Natural killer cell treated with Interleukin-12 subunit alpha and Interleukin-12 subunit beta and Interleukin-15 and Interleukin-18, amount 100 ng/mL, for 72 hours (primary cell): ENCODE measurements around the gene IP6K1. TPM values are rescaled to one million over a fixed set of nuclear protein-coding genes. Genes with fewer than 3 reads are reported as not detected.

Source experiments
- ATAC-seq, 2 donors: fragments of 150-1000 bp; cut with Tn5 transposase in 1 of 2; sonication (Bioruptor Pico), chemical (Tn5 transposase) in 1 of 2; 2 replicates each; pipeline ENCODE4 v1.10.0; 2021
- DNase-seq: peaks from one replicate; pipeline ENCODE4 v3.0.0; 2022; ENCODE audit warnings: low spot score
- H3K27ac Mint-ChIP-seq, 2 donors: 1 replicate in 1 of 2; 2 replicates in 1 of 2; pipeline ENCODE4 v1.8.0; 2022; ENCODE audit warnings: mixed read lengths in 2 of 2, mild to moderate bottlenecking in 1 of 2, moderate library complexity in 1 of 2
- H3K27me3 Mint-ChIP-seq, 2 donors: 1 replicate in 1 of 2; 2 replicates in 1 of 2; pipeline ENCODE4 v1.8.0; 2022; ENCODE audit warnings: mixed read lengths in 2 of 2
- H3K36me3 Mint-ChIP-seq: one replicate; pipeline ENCODE4 v1.8.0; 2022; ENCODE audit warnings: mixed read lengths
- H3K4me1 Mint-ChIP-seq, 2 donors: 1 replicate in 1 of 2; 2 replicates in 1 of 2; pipeline ENCODE4 v1.8.0; 2022; ENCODE audit warnings: low read depth in 2 of 2, mixed read lengths in 2 of 2, mild to moderate bottlenecking in 1 of 2
- H3K4me3 Mint-ChIP-seq: one replicate; pipeline ENCODE4 v1.8.0; 2022; ENCODE audit warnings: mixed read lengths
- H3K9me3 Mint-ChIP-seq: 2 replicates; pipeline ENCODE4 v1.8.0; 2022; ENCODE audit warnings: mixed read lengths
- total RNA-seq, 2 donors: library from RNA; stranded (reverse); gene quantifications; one replicate each; pipeline ENCODE4 v1.2.3, GENCODE V29; 2022

IP6K1 gene
- total RNA-seq, 2 donors from 2014 or later: 53.4 to 56.7 TPM

GRCh38 chr3:49803465-49804140 is 17.3 kb upstream of the IP6K1 start:
- Mint-ChIP-seq H3K4me1 (peaks cover 25 to 33% of the 10 kb centered on the region in 2 donors), H3K27me3 (peaks cover 11 to 16% of the 10 kb centered on the region in 2 donors), H3K4me3 (peak overlapping the region; percentile 82), H3K36me3 (no peaks in the 10 kb centered on the region), H3K9me3 (no peaks in the 10 kb centered on the region), H3K27ac (no peak overlapping the region)
- no peak for DNase-seq
- peak; percentile 0 to 27 for ATAC-seq

- peak within 1 kb of the TSS; percentile 34 to 81 for H3K27ac Mint-ChIP-seq
- peaks cover 11 to 16% of the 10 kb centered on the region in 2 donors for H3K27me3 Mint-ChIP-seq
- no peaks in the 10 kb centered on the region for H3K36me3 Mint-ChIP-seq
- DNase-seq (peak; percentile 91), ATAC-seq (peak; percentile 90 to 94)
- H3K4me1 Mint-ChIP-seq: peaks cover 25 to 26% of the 10 kb centered on the region in 2 donors
- peak within 1 kb of the TSS; percentile 82 for H3K4me3 Mint-ChIP-seq
- H3K9me3 Mint-ChIP-seq: no peaks in the 10 kb centered on the region
Observed at GRCh38 chr3:49802719-49803464, 16.6 kb upstream of the IP6K1 start, which contains the start of gene INKA1. Gene INKA1, plus strand, starts transcription at chr3:49803261. Its CDS starts 132 bp downstream, at chr3:49803393.

GRCh38 chr3:49801160-49801559 is 14.8 kb upstream of the IP6K1 start:
- no peaks in the 10 kb centered on the region for H3K9me3 Mint-ChIP-seq
- no peaks in the 10 kb centered on the region for H3K36me3 Mint-ChIP-seq
- H3K27me3 Mint-ChIP-seq: peaks cover 11 to 16% of the 10 kb centered on the region in 2 donors
- peaks cover 25 to 26% of the 10 kb centered on the region in 2 donors for H3K4me1 Mint-ChIP-seq
- DNase-seq (no peak), ATAC-seq (no peak)
- H3K27ac Mint-ChIP-seq: peak overlapping the region in 1 of 2 donors; percentile 14
- H3K4me3 Mint-ChIP-seq: peak overlapping the region; percentile 82

DNA sequence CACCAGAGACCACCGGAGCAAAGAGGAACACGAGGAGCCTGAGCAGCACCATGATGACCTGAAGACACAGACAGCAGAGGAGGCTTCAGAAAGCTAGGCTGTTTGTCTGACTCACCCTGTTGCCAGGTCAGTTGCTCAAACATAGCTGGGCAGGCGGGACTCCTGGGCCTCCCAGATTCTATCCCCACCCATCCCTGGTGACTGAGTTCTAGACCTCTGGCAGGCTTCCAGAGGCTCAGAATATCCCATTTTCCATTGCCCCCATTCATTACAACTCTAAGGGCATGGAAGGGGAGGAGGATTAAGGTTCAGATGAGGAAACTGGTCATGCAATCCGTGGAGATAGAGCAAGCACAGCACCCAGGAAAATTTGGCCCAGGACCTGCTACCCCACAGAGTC is 13.4 kb upstream of the IP6K1 start, which contains the start of gene CDHR4:
CDHR4 (minus strand) TSS at position 113 of the 400 bp plus-strand sequence; CDS start at position 52, 61 bp downstream.
- H3K27me3 Mint-ChIP-seq: peaks cover 11 to 16% of the 10 kb centered on the region in 2 donors
- DNase-seq (no peak), ATAC-seq (no peak)
- no peaks in the 10 kb centered on the region for H3K36me3 Mint-ChIP-seq
- no peak within 1 kb of the TSS for H3K27ac Mint-ChIP-seq
- H3K4me1 Mint-ChIP-seq: peaks cover 18 to 21% of the 10 kb centered on the region in 2 donors
- no peak within 1 kb of the TSS for H3K4me3 Mint-ChIP-seq
- no peaks in the 10 kb centered on the region for H3K9me3 Mint-ChIP-seq

DNA sequence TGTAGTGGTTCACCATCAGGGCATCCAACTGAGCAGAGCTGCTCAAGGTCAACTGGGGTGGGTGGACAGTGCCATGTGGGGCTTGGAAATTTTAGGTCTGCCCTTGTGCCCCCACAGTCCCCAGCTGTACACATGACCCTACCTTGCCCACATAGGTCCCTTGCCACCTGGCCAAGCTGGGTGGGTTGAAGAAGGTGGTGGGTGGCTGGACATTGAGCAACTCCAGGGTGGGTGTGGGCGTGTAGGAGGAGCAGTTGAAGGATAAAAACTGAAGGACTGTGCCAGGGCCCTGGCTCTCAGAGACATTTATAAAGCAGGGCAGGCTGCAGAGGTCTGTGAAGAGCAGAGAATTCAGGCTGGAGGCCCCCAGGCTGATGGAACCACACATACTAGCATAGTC is 12.8 kb upstream of the IP6K1 start:
- DNase-seq (no peak), ATAC-seq (no peak)
- Mint-ChIP-seq H3K36me3 (no peaks in the 10 kb centered on the region), H3K27me3 (peaks cover 11 to 16% of the 10 kb centered on the region in 2 donors), H3K9me3 (no peaks in the 10 kb centered on the region), H3K4me3 (no peak overlapping the region), H3K27ac (no peak overlapping the region), H3K4me1 (peaks cover 17 to 19% of the 10 kb centered on the region in 2 donors)

- peaks cover 0 to under 1% of the 10 kb centered on the region in 2 donors for H3K27me3 Mint-ChIP-seq
- no peak overlapping the region for H3K4me3 Mint-ChIP-seq
- no peak overlapping the region for H3K27ac Mint-ChIP-seq
- H3K36me3 Mint-ChIP-seq: no peaks in the 10 kb centered on the region
- peaks cover under 1 to 2% of the 10 kb centered on the region in 2 donors for H3K4me1 Mint-ChIP-seq
- DNase-seq: no peak
- ATAC-seq: no peak
- H3K9me3 Mint-ChIP-seq: no peaks in the 10 kb centered on the region
Observed at GRCh38 chr3:49794926-49795905, 8.9 kb upstream of the IP6K1 start.

DNA sequence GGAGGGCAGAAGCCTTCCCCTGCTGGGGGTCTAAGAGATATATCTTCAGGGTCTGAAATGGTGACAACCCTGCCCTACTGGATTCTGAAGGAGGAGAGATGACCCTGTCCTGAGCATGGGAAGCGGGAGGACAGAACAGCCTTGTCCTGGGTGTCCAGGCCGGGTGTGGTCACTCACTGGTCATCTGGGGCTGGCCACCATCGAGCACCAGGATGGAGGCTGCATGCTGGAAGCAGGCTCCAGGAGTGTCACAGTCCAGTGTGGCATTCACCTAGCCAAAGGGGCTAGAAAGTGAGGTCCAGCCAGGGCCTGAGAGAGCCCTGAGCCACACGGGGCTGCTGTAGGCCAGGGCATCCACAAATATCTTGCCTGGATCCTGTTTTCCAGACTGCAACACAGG is 8.1 kb upstream of the IP6K1 start:
- no peak for DNase-seq
- Mint-ChIP-seq H3K4me3 (no peak overlapping the region), H3K9me3 (no peaks in the 10 kb centered on the region), H3K4me1 (peaks cover 3 to 5% of the 10 kb centered on the region in 2 donors), H3K27ac (no peak overlapping the region), H3K27me3 (peaks cover 0 to 3% of the 10 kb centered on the region in 2 donors), H3K36me3 (no peaks in the 10 kb centered on the region)
- ATAC-seq: no peak

- Mint-ChIP-seq H3K4me1 (peaks cover 3 to 5% of the 10 kb centered on the region in 2 donors), H3K36me3 (no peaks in the 10 kb centered on the region), H3K9me3 (no peaks in the 10 kb centered on the region), H3K27me3 (peaks cover 0 to 3% of the 10 kb centered on the region in 2 donors), H3K27ac (no peak overlapping the region), H3K4me3 (no peak overlapping the region)
- ATAC-seq: no peak
- DNase-seq: no peak
Observed at GRCh38 chr3:49793486-49794085, 7.2 kb upstream of the IP6K1 start.

GRCh38 chr3:49792371-49793150 is 6.2 kb upstream of the IP6K1 start:
- Mint-ChIP-seq H3K36me3 (no peaks in the 10 kb centered on the region), H3K4me3 (no peak overlapping the region), H3K27ac (no peak overlapping the region), H3K4me1 (peaks cover 3 to 5% of the 10 kb centered on the region in 2 donors), H3K9me3 (no peaks in the 10 kb centered on the region), H3K27me3 (peaks cover 5 to 7% of the 10 kb centered on the region in 2 donors)
- ATAC-seq: peak in 1 of 2 donors; percentile 15
- no peak for DNase-seq

DNA sequence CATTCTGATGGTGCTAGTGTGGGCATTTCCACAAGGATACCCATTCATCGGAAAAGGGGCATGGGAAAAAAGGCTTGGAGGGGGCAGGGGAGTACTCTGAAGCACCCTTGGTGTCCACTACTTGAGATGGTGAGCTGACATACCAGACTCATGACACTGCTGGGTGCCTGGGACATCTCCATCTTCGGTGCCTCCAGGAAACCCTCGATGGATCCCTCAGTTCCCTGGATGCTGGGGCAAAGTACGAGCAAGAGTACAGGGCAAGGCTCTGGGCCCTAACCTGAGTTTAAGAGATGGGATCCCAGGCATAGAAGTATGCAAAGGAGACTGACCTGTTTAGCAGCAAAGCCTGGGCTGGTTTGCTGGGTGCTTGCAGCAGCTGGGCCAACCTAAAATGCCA is 5.2 kb upstream of the IP6K1 start:
- no peak overlapping the region for H3K27ac Mint-ChIP-seq
- H3K9me3 Mint-ChIP-seq: no peaks in the 10 kb centered on the region
- H3K4me1 Mint-ChIP-seq: peaks cover 9 to 15% of the 10 kb centered on the region in 2 donors
- no peaks in the 10 kb centered on the region for H3K36me3 Mint-ChIP-seq
- H3K27me3 Mint-ChIP-seq: peaks cover 5 to 7% of the 10 kb centered on the region in 2 donors
- DNase-seq (no peak), ATAC-seq (no peak)
- H3K4me3 Mint-ChIP-seq: no peak overlapping the region

DNA sequence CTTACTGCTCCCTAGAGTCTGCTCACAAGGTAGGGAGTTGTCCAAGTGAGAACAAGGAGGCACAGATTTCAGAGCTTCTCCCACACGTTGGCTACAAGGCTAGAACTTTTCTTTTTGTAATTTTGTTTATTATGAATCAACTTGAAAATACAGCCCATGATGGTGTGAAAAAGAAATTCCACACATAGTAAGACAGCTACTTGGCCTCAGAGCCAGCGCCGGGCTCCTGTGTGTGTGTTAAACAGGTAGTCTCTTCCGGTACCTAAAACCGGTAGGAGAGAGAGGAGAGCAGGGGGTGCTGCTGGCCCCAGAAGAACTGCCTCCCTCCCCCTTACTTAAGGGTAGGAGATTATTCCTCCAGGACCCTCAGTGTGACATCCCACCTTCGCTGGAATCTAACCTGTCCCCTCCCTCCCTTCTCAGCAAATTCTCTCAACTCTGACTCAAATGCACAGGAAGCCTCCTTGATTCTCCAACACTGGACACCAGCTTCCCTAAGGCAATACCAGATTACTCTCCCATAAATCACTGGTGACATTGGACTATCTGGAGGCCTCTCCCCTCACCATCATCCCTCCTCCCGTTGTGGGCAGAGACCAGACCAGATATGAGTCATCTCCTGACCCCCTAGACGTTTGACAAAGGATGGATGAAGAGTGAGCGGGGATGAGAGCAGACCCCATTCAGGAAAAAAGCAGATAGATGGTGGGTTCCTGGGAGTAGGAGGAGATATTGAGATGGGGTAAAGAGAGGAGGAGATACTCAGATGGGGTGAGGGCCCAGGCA is 4.5 kb upstream of the IP6K1 start:
- Mint-ChIP-seq H3K4me3 (no peak overlapping the region), H3K27ac (no peak overlapping the region), H3K4me1 (peaks cover 10 to 15% of the 10 kb centered on the region in 2 donors), H3K27me3 (peaks cover 5 to 7% of the 10 kb centered on the region in 2 donors), H3K9me3 (no peaks in the 10 kb centered on the region), H3K36me3 (no peaks in the 10 kb centered on the region)
- ATAC-seq (no peak), DNase-seq (no peak)

GRCh38 chr3:49788056-49788455 is 1.7 kb upstream of the IP6K1 start:
- H3K27ac Mint-ChIP-seq: no peak overlapping the region
- DNase-seq (no peak), ATAC-seq (no peak)
- no peaks in the 10 kb centered on the region for H3K36me3 Mint-ChIP-seq
- H3K9me3 Mint-ChIP-seq: no peaks in the 10 kb centered on the region
- peaks cover 17 to 25% of the 10 kb centered on the region in 2 donors for H3K4me1 Mint-ChIP-seq
- no peak overlapping the region for H3K4me3 Mint-ChIP-seq
- peaks cover 5 to 7% of the 10 kb centered on the region in 2 donors for H3K27me3 Mint-ChIP-seq
